BLaER1 (cell line): ENCODE results near the gene WDR48.

ENCODE experiments used
- H3K27ac ChIP-seq: shearing (Covaris generic); formaldehyde crosslinking; 2 replicates; pipeline ENCODE4 v1.8.1; 2022
- H3K27me3 ChIP-seq: shearing (Covaris generic); formaldehyde crosslinking; 2 replicates; pipeline ENCODE4 v1.8.1; 2022
- H3K36me3 ChIP-seq: shearing (Covaris generic); formaldehyde crosslinking; 2 replicates; pipeline ENCODE4 v1.8.1; 2022
- H3K4me1 ChIP-seq: shearing (Covaris generic); formaldehyde crosslinking; 2 replicates; pipeline ENCODE4 v1.8.1; 2022
- H3K4me2 ChIP-seq: shearing (Covaris generic); formaldehyde crosslinking; 2 replicates; pipeline ENCODE4 v1.8.1; 2022
- H3K4me3 ChIP-seq: shearing (Covaris generic); formaldehyde crosslinking; 2 replicates; pipeline ENCODE4 v1.8.1; 2022
- H3K9ac ChIP-seq: shearing (Covaris generic); formaldehyde crosslinking; 2 replicates; pipeline ENCODE4 v1.8.1; 2022
- H3K9me3 ChIP-seq: shearing (Covaris generic); formaldehyde crosslinking; 2 replicates; pipeline ENCODE4 v1.8.1; 2022
- H4K20me1 ChIP-seq: shearing (Covaris generic); formaldehyde crosslinking; 2 replicates; pipeline ENCODE4 v1.8.1; 2022
- Cebpa-rat ChIP-seq: shearing (Covaris generic); IDR thresholded peaks from 2 replicates; pipeline ENCODE4 v1.8.1; 2022

Gene WDR48

GRCh38 chr3:39099738-39100499, 48.1 kb downstream of the WDR48 start:
- Histone ChIP-seq H3K36me3 (peaks cover 68% of the 10 kb centered on the region), H3K27me3 (no peaks in the 10 kb centered on the region), H3K27ac (no peak overlapping the region), H4K20me1 (peaks cover 85% of the 10 kb centered on the region), H3K9ac (no peak overlapping the region), H3K4me3 (no peak overlapping the region), H3K4me2 (no peak overlapping the region), H3K9me3 (no peaks in the 10 kb centered on the region), H3K4me1 (peaks cover 7% of the 10 kb centered on the region)
- TF ChIP-seq Cebpa-rat, result no peak

- Histone ChIP-seq H3K36me3 (peaks cover 62% of the 10 kb centered on the region), H3K27ac (no peak overlapping the region), H3K4me3 (no peak overlapping the region), H3K9ac (no peak overlapping the region), H3K4me2 (no peak overlapping the region), H3K4me1 (peaks cover 12% of the 10 kb centered on the region), H3K9me3 (no peaks in the 10 kb centered on the region), H3K27me3 (no peaks in the 10 kb centered on the region), H4K20me1 (peaks cover 91% of the 10 kb centered on the region)
- TF ChIP-seq Cebpa-rat, result no peak
These were observed 48.7 kb downstream of the WDR48 start for GRCh38 chr3:39100500-39100886.

GRCh38 chr3:39101022-39101689, 49.3 kb downstream of the WDR48 start:
- no peak overlapping the region for H3K9ac ChIP-seq
- peaks cover 97% of the 10 kb centered on the region for H4K20me1 ChIP-seq
- H3K27ac ChIP-seq, result no peak overlapping the region
- no peak overlapping the region for H3K4me2 ChIP-seq
- TF ChIP-seq Cebpa-rat, result no peak
- H3K4me3 ChIP-seq, result no peak overlapping the region
- no peaks in the 10 kb centered on the region for H3K9me3 ChIP-seq
- peaks cover 56% of the 10 kb centered on the region for H3K36me3 ChIP-seq
- H3K27me3 ChIP-seq, result no peaks in the 10 kb centered on the region
- H3K4me1 ChIP-seq, result peaks cover 19% of the 10 kb centered on the region

- Histone ChIP-seq H4K20me1 (peaks cover 88% of the 10 kb centered on the region), H3K27me3 (no peaks in the 10 kb centered on the region), H3K27ac (0 out of 2 replicates have a peak overlapping the region, but pooled peaks have one; percentile 38), H3K9me3 (no peaks in the 10 kb centered on the region), H3K4me1 (peaks cover 25% of the 10 kb centered on the region), H3K9ac (no peak overlapping the region), H3K36me3 (peaks cover 40% of the 10 kb centered on the region), H3K4me2 (no peak overlapping the region), H3K4me3 (no peak overlapping the region)
- no peak for TF ChIP-seq Cebpa-rat
These were observed 50.9 kb downstream of the WDR48 start for GRCh38 chr3:39102504-39103323.

- H3K4me2 ChIP-seq, result no peak overlapping the region
- no peaks in the 10 kb centered on the region for H3K9me3 ChIP-seq
- TF ChIP-seq Cebpa-rat, result no peak
- no peak overlapping the region for H3K4me3 ChIP-seq
- no peak overlapping the region for H3K9ac ChIP-seq
- H4K20me1 ChIP-seq, result peaks cover 83% of the 10 kb centered on the region
- H3K27me3 ChIP-seq, result no peaks in the 10 kb centered on the region
- peaks cover 31% of the 10 kb centered on the region for H3K4me1 ChIP-seq
- 0 out of 2 replicates have a peak overlapping the region, but pooled peaks have one; percentile 38 for H3K27ac ChIP-seq
- H3K36me3 ChIP-seq, result peaks cover 34% of the 10 kb centered on the region
These were observed 51.5 kb downstream of the WDR48 start for GRCh38 chr3:39103324-39103693.

- Histone ChIP-seq H3K4me2 (peak overlapping the region; percentile 99; the same call in 1 of the 2 replicates), H3K9me3 (no peaks in the 10 kb centered on the region), H3K36me3 (peaks cover 28% of the 10 kb centered on the region), H3K4me1 (peaks cover 38% of the 10 kb centered on the region), H3K4me3 (no peak overlapping the region), H4K20me1 (peaks cover 81% of the 10 kb centered on the region), H3K9ac (no peak overlapping the region), H3K27me3 (no peaks in the 10 kb centered on the region), H3K27ac (peak overlapping the region; percentile 36; the same call in 1 of the 2 replicates)
- TF ChIP-seq Cebpa-rat, result no peak
These were observed 52.2 kb downstream of the WDR48 start for GRCh38 chr3:39103791-39104552.

- Histone ChIP-seq H3K9ac (no peak overlapping the region), H3K36me3 (peaks cover 16% of the 10 kb centered on the region), H3K4me2 (peak overlapping the region; percentile 99), H3K27me3 (no peaks in the 10 kb centered on the region), H3K4me1 (peaks cover 49% of the 10 kb centered on the region), H3K4me3 (no peak overlapping the region), H3K9me3 (no peaks in the 10 kb centered on the region), H4K20me1 (peaks cover 72% of the 10 kb centered on the region), H3K27ac (0 out of 2 replicates have a peak overlapping the region, but pooled peaks have one; percentile 36)
- no peak for TF ChIP-seq Cebpa-rat
These were observed 53.3 kb downstream of the WDR48 start for GRCh38 chr3:39104961-39105686.

GRCh38 chr3:39105687-39106063, 53.9 kb downstream of the WDR48 start:
- peaks cover 11% of the 10 kb centered on the region for H3K36me3 ChIP-seq
- H3K4me1 ChIP-seq, result peaks cover 55% of the 10 kb centered on the region
- H3K4me3 ChIP-seq, result no peak overlapping the region
- H3K27ac ChIP-seq, result no peak overlapping the region
- TF ChIP-seq Cebpa-rat, result no peak
- H4K20me1 ChIP-seq, result peaks cover 66% of the 10 kb centered on the region
- H3K4me2 ChIP-seq, result peak overlapping the region; percentile 99
- H3K9me3 ChIP-seq, result no peaks in the 10 kb centered on the region
- no peak overlapping the region for H3K9ac ChIP-seq
- H3K27me3 ChIP-seq, result no peaks in the 10 kb centered on the region
